ENCODE data around the gene CTCF.
"Not testable (repeated sequence)": the region's sequence is repeated elsewhere in the genome, so short reads cannot be mapped to it uniquely, and the experiment has no call there.

CTCF gene, protein sequence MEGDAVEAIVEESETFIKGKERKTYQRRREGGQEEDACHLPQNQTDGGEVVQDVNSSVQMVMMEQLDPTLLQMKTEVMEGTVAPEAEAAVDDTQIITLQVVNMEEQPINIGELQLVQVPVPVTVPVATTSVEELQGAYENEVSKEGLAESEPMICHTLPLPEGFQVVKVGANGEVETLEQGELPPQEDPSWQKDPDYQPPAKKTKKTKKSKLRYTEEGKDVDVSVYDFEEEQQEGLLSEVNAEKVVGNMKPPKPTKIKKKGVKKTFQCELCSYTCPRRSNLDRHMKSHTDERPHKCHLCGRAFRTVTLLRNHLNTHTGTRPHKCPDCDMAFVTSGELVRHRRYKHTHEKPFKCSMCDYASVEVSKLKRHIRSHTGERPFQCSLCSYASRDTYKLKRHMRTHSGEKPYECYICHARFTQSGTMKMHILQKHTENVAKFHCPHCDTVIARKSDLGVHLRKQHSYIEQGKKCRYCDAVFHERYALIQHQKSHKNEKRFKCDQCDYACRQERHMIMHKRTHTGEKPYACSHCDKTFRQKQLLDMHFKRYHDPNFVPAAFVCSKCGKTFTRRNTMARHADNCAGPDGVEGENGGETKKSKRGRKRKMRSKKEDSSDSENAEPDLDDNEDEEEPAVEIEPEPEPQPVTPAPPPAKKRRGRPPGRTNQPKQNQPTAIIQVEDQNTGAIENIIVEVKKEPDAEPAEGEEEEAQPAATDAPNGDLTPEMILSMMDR
- total RNA-seq: 97.9 to 124 reads per million in 2 donors

DNA sequence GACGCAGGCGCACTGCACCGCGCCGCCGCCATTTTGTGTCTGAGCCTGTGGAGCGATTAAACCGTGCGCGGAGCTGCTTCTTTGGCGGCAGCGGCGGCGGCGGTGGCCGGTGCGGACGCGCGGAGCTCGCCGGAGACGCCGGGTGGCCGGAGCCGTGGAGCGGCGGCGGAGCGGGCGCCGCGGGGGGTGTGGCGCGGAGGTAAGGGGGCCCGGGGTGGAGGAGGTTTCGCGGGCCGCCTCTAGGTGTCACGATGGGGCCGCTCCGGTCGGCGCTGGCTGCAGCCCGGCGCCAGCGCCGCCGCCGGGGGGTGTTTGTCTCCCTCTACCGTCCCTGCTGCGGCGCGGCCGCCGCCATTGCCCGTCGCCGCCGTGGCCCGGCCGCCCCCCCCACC is at the start of gene CTCF:
CTCF (plus strand) TSS at position 1 of the 392 bp plus-strand sequence. CDS start 48,307 bp downstream, outside the sequence.
- DNase-seq: peak in 4 of 5 experiments; percentile 68 to 90 (median 80)

DNA sequence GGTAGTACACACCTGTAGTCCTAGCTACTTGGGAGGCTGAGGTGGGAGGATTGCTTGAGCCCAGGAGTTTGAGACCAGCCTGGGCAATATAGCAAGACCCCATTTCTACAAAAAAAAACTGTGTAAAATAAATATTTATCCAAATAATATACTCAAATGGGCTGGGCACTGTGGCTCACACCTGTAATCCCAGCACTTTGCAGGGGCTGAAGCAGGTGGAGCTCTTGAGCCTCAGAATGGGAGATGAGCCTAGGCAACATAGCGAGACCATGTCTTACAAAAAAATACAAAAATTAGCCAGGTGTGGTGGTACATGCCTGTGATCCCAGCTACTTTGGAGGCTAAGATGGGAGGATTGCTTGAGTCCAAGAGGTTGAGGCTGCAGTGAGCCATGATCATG is 48.4 kb upstream of the CTCF start:
- not testable (repeated sequence) for DNase-seq

DNA sequence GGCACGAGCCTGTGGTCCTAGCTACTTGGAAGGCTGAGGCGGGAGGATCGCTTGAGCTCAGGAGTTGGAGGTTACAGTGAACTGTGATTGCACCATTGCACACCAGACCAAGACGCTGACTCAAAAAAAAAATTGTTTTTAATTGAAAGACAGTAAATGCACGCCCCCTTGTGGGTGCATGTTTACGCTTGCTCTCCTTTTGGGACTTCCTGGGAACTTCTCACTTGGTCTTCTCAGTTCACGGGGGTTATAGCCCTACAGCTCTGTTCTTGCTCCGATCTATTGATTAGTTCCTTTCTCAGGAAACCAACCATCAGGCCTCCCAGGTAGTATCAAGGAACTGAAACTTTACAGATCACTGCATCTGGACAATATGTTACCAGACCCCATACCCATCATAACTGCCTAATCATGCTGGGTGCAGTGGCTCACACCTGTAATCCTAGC is 47.9 kb upstream of the CTCF start:
- peak; percentile 38 to 89 (median 70) for DNase-seq

DNA sequence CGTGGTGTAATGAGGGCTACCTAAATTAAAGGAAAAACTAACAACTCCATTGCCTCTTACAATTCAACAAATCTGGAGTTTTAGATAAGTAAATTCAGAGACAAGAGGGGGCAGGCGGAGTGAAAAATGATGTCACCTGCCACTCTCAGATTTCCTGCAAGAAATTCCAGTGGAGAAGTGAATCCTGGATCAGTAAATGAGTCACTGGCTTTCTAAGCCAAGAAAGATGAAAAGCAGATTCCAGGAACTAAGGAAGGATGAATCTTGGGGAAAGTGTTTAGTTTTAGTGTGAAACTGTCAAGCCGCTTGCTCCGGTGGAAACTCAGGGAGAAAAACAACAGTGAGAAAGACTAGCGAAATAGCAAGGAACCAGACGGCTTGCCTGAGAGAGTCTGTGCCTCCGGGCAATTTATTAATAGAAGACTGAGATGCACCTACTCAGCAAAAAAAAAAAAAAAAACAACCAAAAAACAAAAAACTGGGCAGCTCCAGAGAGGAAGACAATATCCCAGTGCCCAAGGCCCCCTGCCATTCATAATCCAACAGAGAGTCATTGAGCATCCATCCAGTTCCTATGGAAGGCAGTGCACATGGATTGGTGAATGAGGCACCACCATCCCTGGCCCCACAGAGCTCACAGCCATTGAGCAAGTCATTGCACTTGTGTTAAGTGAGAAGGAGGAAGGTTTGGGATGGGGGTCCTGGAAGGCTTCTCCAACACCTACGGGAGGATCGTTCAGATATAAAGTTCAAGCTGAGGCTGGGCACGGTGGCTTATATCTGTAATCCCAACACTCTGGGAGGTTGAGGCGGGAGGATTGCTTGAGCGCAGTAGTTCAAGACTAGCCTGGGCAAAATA is 45.8 kb upstream of the CTCF start:
- no peak for DNase-seq

DNA sequence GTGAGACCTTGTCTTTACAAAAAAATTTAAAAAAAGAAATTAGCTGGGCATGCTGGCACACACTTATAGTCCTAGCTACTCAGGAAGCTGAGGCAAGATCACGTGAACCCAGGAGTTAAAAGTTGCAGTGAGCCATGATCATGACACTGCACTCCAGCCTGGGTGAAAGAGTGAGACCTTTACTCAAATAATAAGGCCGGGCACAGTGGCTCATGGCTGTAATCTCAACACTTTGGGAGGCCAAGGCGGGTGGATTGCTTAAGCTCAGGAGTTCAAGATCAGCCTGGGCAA is 45.2 kb upstream of the CTCF start:
- no peak for DNase-seq

DNA sequence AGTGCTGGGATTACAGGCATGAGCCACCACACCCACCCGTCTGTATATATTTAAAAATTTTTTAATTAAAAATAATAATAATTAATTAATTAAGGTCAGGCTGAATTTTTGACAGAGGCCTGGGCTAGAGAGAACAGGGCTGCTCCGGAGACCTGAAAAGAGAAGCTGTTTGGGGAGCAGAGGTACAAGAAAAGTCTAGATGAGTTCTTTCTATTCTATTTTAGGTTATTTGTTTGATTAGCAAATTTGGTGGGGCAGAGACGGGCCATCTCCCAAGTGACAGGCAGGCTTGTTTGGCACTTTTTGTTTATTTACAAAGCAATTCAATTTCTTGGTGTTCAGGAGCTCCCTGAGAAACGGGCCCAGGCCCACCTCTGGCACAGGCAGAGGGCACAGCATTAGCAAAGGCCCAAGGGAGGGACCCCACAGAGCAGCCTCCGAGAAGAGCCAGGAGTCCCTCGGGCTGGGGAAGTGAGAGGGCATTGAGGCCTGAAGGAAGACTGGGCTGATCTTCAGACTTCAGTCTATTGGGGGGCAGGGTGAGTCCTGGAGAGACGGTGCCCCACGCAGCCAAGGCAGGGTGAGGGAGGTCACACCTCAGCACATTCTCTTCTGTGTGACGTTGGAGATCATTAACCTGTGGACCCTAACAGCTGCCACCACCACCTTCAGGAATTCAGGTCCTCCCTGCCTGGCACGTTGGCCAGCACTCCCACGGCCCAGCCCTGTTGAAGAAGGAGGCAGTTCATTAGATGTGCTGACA is 44.5 kb upstream of the CTCF start:
- no peak for DNase-seq

DNA sequence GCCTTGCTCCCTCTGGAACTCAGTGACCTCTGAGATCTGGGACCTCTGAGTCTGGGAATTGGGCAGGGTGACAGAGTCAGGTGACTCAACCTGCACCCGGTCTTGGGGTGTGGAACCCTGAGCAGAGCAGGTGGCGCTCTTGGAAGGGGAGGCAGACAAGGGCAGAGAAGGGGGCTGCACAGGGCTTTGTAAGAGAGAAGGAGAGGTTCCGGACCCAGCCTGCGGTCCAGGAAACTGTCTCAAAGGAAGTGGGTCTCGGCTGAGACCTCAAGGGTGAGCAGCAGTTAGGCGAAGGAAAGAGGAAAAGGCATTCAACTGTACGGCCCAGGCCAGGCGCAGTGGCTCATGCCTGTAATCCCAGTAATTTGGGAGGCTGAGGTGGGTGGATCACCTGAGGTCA is 43.6 kb upstream of the CTCF start:
- DNase-seq: no peak

DNA sequence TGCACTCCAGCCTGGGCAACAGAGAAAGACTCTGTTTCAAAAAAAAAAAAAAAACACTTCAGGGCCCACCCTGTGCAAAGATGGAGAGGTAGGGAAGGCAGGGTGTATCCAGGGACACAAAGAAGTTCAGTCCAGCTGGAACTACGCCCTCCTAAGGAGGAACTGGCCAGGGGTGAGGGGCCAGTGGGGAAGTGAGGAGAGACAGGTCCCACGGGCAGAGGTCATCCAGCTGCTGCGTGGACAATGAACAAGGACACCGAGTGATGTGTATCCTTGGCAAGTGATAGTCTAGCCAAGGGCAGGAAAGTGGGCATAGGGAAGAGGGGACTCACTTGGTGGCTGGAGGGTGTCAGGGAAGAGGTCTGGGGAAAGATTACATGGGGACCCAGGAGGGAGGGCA is 43.1 kb upstream of the CTCF start:
- DNase-seq: no peak

DNA sequence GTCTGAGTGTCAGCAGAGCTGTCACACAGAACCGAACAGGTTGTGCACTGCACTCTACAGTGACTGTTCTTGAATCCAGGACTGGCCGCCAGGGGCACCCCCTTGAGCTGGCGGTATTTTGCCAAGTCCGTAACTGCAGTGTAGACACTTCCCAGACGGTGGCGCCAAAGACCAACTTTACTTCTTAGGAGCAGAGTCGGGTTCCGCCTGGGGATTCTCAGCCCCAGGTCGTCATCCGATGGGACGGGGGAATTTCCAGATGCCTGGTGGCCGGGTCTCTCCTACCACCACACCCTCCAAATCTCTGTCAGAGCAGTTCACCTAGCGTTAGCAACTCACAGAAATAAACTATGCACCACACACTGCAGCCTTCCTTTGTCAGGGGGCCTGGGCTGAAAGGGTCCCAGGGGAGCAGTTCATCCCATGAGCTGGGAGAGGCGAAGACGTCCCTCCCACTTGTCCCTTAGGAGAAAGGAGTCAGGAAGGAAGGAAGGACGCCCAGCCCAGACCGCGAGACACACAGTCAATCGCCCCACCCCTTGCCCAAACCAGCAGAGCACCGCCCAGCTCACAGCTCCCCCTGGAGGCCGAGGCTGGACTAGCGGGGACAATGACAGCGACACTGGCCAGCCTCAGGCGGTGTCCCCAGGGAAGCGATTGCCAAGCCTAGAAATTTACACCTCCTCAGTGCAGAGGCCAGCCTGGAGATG is 41.1 kb upstream of the CTCF start:
- peak; percentile 90 to 98 (median 94) for DNase-seq

DNA sequence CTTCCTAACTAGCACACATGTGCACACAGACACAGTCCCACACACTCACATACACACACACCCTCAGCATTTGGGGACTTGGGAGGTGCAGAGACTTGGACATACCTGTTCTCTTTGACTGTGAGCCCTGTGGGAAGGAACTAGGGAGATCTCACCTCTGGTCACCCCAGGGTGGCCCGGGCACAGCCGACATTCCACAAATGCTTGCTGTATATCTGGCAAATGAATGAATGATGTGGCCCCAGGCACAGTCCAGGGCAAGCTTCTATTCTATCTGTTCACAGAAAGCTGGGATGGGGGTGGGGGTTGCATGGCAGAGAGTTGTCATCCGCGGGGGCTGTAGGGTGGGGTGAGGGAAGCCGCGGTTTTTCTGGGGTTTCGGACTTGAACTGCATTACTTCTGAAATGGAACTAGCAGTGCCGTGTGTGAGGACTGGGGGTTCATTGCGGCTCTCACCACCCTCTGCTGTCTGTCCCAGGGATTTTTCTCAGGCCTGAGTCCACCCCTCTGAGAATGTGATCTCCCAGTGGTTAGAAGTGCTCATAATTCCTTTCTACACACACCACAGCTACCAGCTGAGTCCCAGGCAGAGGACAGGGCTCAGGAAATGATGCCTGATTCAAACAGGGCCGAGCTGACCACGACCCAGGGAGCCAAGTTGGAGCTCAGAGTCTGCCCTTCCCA is 37.0 kb upstream of the CTCF start:
- DNase-seq: no peak

DNA sequence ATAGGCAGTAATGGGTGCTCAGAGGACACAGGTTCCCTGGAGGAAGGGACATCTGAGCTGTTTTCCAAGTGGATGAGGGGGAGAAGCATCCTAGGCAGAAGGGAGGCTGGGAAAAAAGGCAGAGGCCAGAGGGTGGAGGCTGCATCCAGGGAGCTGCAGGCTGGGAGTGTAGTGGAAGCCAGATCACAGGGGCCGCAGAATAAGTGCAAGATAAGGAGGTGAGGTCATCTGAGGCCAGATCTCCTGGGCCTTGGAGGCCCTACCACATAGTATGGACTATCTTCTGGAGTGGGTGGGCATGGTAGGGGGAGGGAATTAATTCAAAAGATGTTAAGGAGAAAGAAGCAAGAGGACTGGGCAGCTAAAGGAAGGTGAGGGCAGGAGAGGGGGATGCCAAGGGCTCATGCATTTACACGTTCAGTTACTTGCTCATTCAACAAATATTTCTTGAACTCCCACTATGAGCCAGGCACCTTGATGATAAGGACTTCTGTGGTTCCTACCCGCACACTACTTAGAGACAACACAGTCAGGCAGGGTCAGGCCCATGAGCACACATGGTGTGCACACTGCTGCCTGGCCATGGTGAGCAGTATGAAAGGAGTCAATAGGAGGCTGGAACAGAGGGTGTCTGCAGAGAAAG is 36.1 kb upstream of the CTCF start:
- peak in 1 of 5 experiments; percentile 45 for DNase-seq

DNA sequence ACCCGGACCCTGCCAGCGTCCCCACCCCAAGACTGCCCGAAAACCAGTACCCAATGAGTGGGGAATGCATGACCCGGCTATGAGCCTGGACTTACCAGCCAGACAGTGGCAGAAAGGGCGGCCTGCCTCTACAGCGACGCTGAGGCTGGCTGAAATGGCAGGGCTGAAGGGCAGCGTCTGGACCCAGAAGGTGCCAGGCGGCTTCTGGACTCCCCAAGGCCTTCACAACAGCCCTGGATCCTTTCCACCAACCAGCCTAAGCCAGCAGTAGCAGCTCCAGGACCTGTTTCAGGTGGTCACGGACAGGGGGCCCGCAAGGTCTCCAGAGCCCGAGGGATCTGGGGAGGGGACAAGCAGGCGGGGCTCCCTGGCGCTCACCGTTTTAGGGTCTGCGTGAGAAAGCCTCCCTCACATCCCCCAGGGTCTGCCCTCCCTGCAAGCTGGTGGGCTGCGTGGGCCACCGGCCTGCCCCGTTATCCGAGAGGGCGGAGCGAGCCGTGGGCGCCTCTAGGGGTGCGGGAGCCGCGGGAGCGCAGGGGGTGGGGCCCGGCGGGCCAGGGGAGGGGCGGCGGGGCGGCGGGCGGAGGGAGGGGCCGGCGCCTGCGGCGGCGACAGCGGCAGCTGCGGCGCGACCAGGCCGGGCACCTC is 34.0 kb upstream of the CTCF start, which contains the start of gene RIPOR1:
RIPOR1 (plus strand) TSS at position 608 of the 648 bp plus-strand sequence. CDS start 9,618 bp downstream, outside the sequence.
- DNase-seq: peak in 4 of 5 experiments; percentile 18 to 46 (median 34)

DNA sequence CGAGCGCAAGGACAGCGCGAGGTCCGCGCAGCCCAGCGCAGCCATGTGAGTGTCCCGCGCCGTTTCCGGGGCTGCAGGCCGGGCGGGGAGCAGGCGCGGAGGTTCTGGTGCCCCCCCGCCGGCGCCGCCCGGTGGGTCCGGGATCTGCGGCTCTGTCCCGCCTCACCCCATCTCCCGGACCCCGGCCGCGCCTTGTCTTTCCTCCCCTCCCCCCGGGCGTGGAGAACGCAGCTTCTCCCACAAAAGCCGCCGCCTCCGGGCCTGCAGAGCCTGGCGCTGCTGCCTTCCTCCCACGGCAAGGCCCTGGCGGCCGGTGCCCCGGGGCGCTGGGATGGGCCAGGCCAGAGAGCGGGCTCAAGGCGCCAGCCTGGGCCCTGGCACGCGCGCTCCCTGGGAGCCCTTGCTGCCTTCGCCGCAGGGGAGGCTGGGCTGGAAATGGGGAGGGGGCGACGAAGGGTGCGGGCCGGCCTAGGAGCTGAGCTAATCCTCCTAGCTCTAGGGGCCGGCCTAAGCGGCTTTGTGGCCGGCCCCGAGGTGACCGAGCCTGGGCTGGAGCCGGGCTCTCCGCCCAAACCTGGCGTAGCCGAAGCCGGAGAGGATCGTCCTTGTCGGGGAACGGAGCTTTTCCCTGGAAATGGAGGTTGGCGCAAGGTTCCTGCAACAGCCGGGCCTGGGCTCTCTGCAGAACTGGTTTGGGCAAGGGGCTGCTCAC is 33.3 kb upstream of the CTCF start:
- DNase-seq: peak in 1 of 5 experiments; percentile 31

DNA sequence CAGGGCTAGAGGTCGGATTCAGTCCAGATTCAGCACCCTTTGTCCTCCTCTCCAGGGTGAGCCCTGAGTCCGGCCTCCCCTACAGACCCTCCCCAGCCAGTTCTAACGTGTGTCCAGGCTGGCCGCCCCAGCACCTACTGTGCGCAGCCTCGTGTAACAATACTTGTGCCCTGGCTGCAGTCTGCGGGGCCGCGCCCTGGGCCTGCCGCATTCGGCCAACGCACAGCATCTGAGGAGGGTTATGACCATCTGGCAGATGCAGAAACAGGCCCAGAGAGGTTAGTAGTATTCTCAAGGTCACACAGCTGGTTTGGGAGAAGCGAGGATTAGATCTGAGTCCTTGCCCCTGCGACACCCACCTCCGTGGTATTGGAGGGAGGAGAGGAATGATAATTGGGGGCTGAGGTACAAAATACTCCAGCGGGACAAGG is 32.7 kb upstream of the CTCF start:
- DNase-seq: no peak

DNA sequence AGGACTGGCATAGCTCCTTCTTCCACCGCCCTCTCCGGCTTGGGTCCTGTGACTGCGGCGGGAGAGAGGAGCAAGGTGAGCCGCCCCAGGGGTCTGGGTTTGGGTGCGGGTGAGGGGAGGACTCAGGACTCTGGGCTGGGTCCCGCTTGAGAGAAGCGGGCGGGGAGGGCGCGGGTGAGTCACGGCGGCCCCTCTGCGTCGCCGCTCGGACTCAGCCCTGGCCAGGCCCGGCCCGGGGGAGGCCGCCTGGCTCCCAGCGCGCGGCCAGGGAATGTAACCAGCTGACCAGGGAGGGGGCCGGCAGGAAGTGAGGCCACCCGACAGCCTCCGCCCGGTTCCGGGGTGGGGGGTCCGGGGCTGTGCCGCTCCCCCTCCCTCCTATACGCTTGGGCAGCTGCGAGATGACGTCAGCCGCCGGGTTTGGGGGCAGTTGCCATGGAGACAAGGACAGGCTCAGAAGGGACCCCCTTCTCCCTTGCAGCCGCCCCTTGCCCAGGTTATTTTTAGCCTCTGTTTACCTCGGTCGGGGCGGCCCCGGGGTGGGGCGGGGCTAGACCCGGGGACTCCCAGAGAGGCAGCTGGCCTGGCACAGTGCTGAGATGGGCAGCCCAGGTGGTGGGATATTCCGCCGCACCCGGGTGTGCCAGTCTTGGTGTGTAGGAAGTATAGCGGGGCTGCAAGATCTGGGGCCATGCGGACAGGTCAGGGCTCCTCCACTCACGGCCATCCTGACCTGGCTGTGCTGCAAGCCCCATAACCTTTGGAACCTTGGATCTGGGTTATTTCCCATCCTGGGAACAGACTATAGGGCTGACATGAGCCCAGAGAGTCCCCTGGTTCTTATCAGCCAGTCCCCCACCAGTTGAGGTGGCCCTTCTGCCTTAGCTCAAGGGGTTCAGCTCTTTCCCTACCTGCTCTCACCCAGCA is 32.0 kb upstream of the CTCF start:
- no peak for DNase-seq

DNA sequence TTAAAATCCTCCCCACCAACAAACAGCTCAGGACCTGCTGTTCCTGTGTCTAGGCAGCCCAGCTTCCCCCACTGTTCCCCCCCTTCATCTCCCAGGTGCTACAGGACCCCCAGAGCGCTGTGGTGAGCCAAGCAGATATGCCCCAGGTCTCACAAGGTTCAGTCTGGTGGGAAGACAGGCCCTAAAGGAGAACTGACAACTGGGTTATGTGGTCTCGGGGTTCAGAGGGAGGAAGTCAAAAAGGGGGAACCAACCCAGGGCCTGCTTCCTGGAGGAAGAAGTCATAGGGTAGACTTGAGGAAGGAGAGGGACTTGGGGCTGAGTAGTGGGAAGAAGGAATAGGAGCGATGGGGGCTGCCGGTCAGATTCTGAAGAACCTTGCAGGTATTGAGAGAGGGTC is 31.1 kb upstream of the CTCF start:
- DNase-seq: no peak

DNA sequence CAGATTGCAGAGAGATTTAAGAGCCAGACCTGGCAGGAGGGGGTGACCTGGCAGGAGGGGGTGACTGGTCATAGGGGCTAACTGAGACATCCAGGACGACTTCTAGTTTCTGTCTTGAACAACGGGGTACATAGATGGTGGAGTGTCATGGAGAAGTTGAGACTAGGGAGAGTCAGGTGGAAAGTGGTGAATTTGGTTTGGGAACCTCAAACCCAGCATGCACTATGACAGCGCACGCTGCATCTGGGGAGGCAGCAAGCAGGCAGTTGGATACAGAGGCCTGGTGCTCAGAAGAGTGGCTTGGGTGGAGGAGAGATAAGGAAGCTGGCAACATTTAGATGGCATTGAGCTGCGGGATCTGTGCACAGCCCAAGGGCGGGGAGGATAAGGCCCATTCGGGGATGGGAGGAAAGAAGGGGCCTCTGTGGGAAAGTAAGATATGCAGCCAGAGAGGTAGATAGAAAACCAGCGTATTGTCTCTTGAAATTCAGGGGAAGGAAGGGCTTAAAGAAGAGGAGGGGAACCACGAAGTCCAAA is 29.2 kb upstream of the CTCF start:
- DNase-seq: no peak

DNA sequence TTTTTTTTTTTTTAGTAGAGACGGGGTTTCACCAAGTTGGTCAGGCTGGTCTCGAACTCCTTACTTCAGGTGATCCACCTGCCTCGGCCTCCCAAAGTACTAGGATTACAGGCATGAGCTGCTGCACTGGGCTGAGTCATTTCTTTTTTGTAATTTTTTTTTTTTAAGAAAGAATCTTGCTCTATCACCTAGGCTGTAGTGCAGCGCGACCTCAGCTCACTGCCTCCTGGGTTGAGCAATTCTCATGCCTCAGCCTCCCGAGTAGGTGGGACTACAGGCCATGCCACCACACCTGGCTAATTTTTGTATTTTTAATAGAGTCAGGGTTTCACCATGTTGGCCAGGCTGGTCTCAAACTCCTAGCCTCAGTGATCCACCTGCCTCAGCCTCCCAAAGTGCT is 28.3 kb upstream of the CTCF start:
- DNase-seq: not testable (repeated sequence)
